ENCODE data around the gene TBC1D22A. TPM values are rescaled to one million over a fixed set of nuclear protein-coding genes. Genes with fewer than 3 reads are reported as not detected.

The TBC1D22A gene
- polyA plus RNA-seq, 1 donor from 2014 or later, result 9.3 TPM

DNA sequence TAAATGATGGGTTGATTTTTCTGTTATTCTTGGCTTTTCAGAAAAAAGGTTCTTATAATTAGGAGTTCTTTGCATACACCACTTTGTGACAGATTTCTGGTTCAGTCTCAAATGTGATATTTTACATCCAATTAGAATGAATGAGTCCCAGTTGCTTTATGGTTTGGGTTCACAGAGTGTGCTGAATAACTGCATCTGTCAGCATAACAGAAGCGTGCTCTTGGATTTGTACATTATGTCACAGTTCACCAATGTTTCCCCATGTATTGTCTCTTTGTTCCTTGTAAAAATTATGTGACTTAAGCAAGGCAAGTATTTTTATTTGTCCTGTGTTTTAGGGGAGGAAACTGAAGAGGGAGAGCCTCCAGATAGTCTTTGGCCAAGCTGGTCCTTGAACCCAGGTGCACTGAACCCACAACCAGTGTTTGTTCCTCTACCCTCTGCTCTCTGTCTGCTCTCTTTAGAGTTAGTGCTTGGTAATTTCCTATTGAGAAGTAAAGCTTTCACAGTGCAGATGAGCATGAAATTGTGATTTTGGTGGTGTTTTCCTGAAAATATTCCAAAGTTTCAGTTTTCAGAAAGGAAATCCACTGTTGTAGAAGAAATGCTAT, 107.5 kb downstream of the TBC1D22A start:
- H3K9me2 ChIP-seq (ENCODE audit: insufficient read depth, low read length), result no peaks in the 10 kb centered on the region

DNA sequence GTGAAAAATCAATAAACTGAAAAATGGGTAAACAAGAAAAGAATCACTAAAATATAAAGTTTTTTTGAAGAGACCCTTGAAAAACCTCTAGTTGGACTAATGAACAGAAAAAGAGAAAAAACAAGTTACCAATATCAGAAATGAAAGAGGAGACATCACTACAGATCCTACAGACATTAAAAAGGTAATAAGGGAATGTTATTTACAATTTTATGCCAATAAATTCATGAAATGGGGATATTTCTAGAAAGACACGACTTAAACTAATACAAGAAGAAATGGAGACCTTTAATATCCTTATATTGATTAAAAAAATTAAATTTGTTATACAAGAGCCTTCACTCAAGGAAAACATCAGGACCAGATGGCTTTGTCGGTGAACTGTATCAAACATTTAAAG, 109.4 kb downstream of the TBC1D22A start:
- Histone ChIP-seq H3F3A (ENCODE audit: insufficient read depth, low read length, poor library complexity, severe bottlenecking) (no peaks in the 10 kb centered on the region), H4K20me1 (ENCODE audit: insufficient read depth) (no peaks in the 10 kb centered on the region), H3K9ac (ENCODE audit: low read length) (no peak overlapping the region), H3K79me2 (replicated peaks; ENCODE audit: insufficient read depth, low read length) (no peaks in the 10 kb centered on the region), H3K9me2 (ENCODE audit: insufficient read depth, low read length) (no peaks in the 10 kb centered on the region), H3K27ac (ENCODE audit: low read length) (no peak overlapping the region), H2AFZ (ENCODE audit: low read depth, low read length) (no peak overlapping the region), H3K4me2 (ENCODE audit: low read length) (no peak overlapping the region), H3K36me3 (ENCODE audit: insufficient read depth, low read length) (no peaks in the 10 kb centered on the region), H3K27me3 (ENCODE audit: insufficient read depth, low read depth, low read length) (no peaks in the 10 kb centered on the region), H3K9me3 (ENCODE audit: low read length) (no peaks in the 10 kb centered on the region), H3K4me3 (ENCODE audit: low read length) (no peak overlapping the region)
- TF ChIP-seq POLR2AphosphoS5 (IDR thresholded peaks at IDR 0.05) (no peak), RAD21 (conservative IDR thresholded peaks at IDR 0.05) (no peak), TAF1 (IDR thresholded peaks at IDR 0.05; ENCODE audit: low read depth) (no peak), CTCF (IDR thresholded peaks at IDR 0.05; ENCODE audit: poor library complexity, severe bottlenecking) (no peak), MXI1 (conservative IDR thresholded peaks at IDR 0.05; ENCODE audit: poor library complexity, severe bottlenecking) (no peak), EP300 (conservative IDR thresholded peaks at IDR 0.05; ENCODE audit: poor library complexity, severe bottlenecking) (no peak), EZH2 (IDR thresholded peaks at IDR 0.05; ENCODE audit: borderline replicate concordance, insufficient read depth, low read length, poor library complexity, severe bottlenecking) (no peak), SMC3 (conservative IDR thresholded peaks at IDR 0.05; ENCODE audit: poor library complexity) (no peak)

More for the DNA sequence above, 107.5 kb downstream of the TBC1D22A start:
- no peak overlapping the region for H3K4me2 ChIP-seq (ENCODE audit: low read length)
- H2AFZ ChIP-seq (ENCODE audit: low read depth, low read length), result no peak overlapping the region
- TF ChIP-seq POLR2AphosphoS5 (IDR thresholded peaks at IDR 0.05) (no peak), SMC3 (conservative IDR thresholded peaks at IDR 0.05; ENCODE audit: poor library complexity) (no peak), CTCF (IDR thresholded peaks at IDR 0.05; ENCODE audit: poor library complexity, severe bottlenecking) (no peak), EP300 (conservative IDR thresholded peaks at IDR 0.05; ENCODE audit: poor library complexity, severe bottlenecking) (no peak), TAF1 (IDR thresholded peaks at IDR 0.05; ENCODE audit: low read depth) (no peak), RAD21 (conservative IDR thresholded peaks at IDR 0.05) (no peak), REST (IDR thresholded peaks at IDR 0.05; ENCODE audit: borderline replicate concordance) (no peak)
- H3K4me3 ChIP-seq (ENCODE audit: low read length), result no peak overlapping the region
- no peak overlapping the region for H3K27ac ChIP-seq (ENCODE audit: low read length)
- H3K79me2 ChIP-seq (replicated peaks; ENCODE audit: insufficient read depth, low read length), result no peaks in the 10 kb centered on the region
- H4K20me1 ChIP-seq (ENCODE audit: insufficient read depth), result no peaks in the 10 kb centered on the region
- H3K9ac ChIP-seq (ENCODE audit: low read length), result no peak overlapping the region
- no peaks in the 10 kb centered on the region for H3K9me3 ChIP-seq (ENCODE audit: low read length)
- H3F3A ChIP-seq (ENCODE audit: insufficient read depth, low read length, poor library complexity, severe bottlenecking), result no peaks in the 10 kb centered on the region
- no peaks in the 10 kb centered on the region for H3K27me3 ChIP-seq (ENCODE audit: insufficient read depth, low read depth, low read length)
- no peaks in the 10 kb centered on the region for H3K36me3 ChIP-seq (ENCODE audit: insufficient read depth, low read length)
